Measurements from ENCODE around the gene SMAD3. TPM values are rescaled to one million over a fixed set of nuclear protein-coding genes. Genes with fewer than 3 reads are reported as not detected.

The SMAD3 gene
- total RNA-seq, 2 donors from 2014 or later: 19.7 to 52.4 TPM

GRCh38 chr15:67187351-67187854, 122.0 kb downstream of the SMAD3 start:
- no peak for DNase-seq
- peaks cover 21% of the 10 kb centered on the region for H3K4me1 ChIP-seq
- 91 to 96% methylated on average over 7 to 12 of the region's 12 CpGs for WGBS, 2 donors
- peaks cover 5 to 19% of the 10 kb centered on the region in 2 donors for H3K36me3 ChIP-seq (replicated peaks in 1 of 2; ENCODE audit: insufficient read depth in 1 of 2, low read depth in 2 of 2)
- ATAC-seq: no peak
- intact Hi-C loops (cut with DNase I): no loop called here
- no peaks in the 10 kb centered on the region for H3K27me3 ChIP-seq
- H3K27ac ChIP-seq: peak overlapping the region in 1 of 4 donors; percentile 61
- no peak overlapping the region for H3K4me3 ChIP-seq
- TF ChIP-seq CTCF (IDR thresholded peaks at IDR 0.05): no peak
- TF ChIP-seq POLR2A (IDR thresholded peaks at IDR 0.05): no peak
- no peaks in the 10 kb centered on the region for H3K9me3 ChIP-seq

GRCh38 chr15:67188551-67189218, 123.3 kb downstream of the SMAD3 start:
- WGBS, 2 donors: 80 to 82% methylated on average over 8 of the region's 8 CpGs
- Histone ChIP-seq H3K27me3 (no peaks in the 10 kb centered on the region), H3K9me3 (no peaks in the 10 kb centered on the region), H3K27ac (peak overlapping the region in 2 of 4 donors; percentile 17 to 26), H3K4me1 (peaks cover 21% of the 10 kb centered on the region), H3K36me3 (replicated peaks in 1 of 2; ENCODE audit: insufficient read depth in 1 of 2, low read depth in 2 of 2) (peaks cover 5 to 19% of the 10 kb centered on the region in 2 donors), H3K4me3 (no peak overlapping the region)
- DNase-seq: no peak
- peak; percentile 20 for ATAC-seq
- TF ChIP-seq CTCF (IDR thresholded peaks at IDR 0.05) (no peak), POLR2A (IDR thresholded peaks at IDR 0.05) (no peak)
- intact Hi-C loops (cut with DNase I): no loop called here

GRCh38 chr15:67189326-67190051, 124.1 kb downstream of the SMAD3 start:
- no peak overlapping the region for H3K4me3 ChIP-seq
- H3K4me1 ChIP-seq: peaks cover 21% of the 10 kb centered on the region
- ATAC-seq (no peak), DNase-seq (peak in 3 of 4 donors; percentile 38 to 49 (median 48))
- H3K9me3 ChIP-seq: no peaks in the 10 kb centered on the region
- intact Hi-C loops (cut with DNase I): no loop called here
- peak overlapping the region in 2 of 4 donors; percentile 17 to 26 for H3K27ac ChIP-seq
- no peak for TF ChIP-seq CTCF (IDR thresholded peaks at IDR 0.05)
- no peak for TF ChIP-seq POLR2A (IDR thresholded peaks at IDR 0.05)
- no peaks in the 10 kb centered on the region for H3K27me3 ChIP-seq
- 89 to 91% methylated on average over 26 of the region's 26 CpGs for WGBS, 2 donors
- H3K36me3 ChIP-seq (replicated peaks in 1 of 2; ENCODE audit: insufficient read depth in 1 of 2, low read depth in 2 of 2): peaks cover 5 to 16% of the 10 kb centered on the region in 2 donors

- Histone ChIP-seq H3K27me3 (no peaks in the 10 kb centered on the region), H3K4me1 (peaks cover 16% of the 10 kb centered on the region), H3K27ac (no peak overlapping the region), H3K4me3 (no peak overlapping the region), H3K36me3 (replicated peaks in 1 of 2; ENCODE audit: insufficient read depth in 1 of 2, low read depth in 2 of 2) (peaks cover 5 to 12% of the 10 kb centered on the region in 2 donors), H3K9me3 (no peaks in the 10 kb centered on the region)
- intact Hi-C loops (cut with DNase I): no loop called here
- 78 to 84% methylated on average over 2 of the region's 2 CpGs for WGBS, 2 donors
- no peak for TF ChIP-seq POLR2A (IDR thresholded peaks at IDR 0.05)
- no peak for TF ChIP-seq CTCF (IDR thresholded peaks at IDR 0.05)
- ATAC-seq (no peak), DNase-seq (no peak)
These were observed 124.9 kb downstream of the SMAD3 start for GRCh38 chr15:67190326-67190725.

Measured in body of pancreas (tissue), 4 donors.